Measurements from ENCODE around the gene E4F1. TPM values are rescaled to one million over a fixed set of nuclear protein-coding genes. Genes with fewer than 3 reads are reported as not detected.
A peak's percentile ranks its signal among the peaks of the same experiment; 100 is the strongest.

E4F1 gene
- polyA plus RNA-seq, 2 donors = 19.9 to 31.0 TPM

GRCh38 chr16:2204416-2205103 lies 18.8 kb upstream of the E4F1 start:
- WGBS, 2 donors = 82 to 88% methylated on average over 13 of the region's 13 CpGs
- Histone ChIP-seq H3K4me1 (ENCODE audit: control insufficient read depth in 2 of 2, insufficient read depth in 2 of 2, low read length in 1 of 2) (peaks cover 7 to 11% of the 10 kb centered on the region in 2 donors), H3K27ac (ENCODE audit: low read depth in 2 of 2, low read length in 1 of 2) (peak overlapping the region; percentile 84 to 98), H3K4me3 (ENCODE audit: low read depth in 1 of 2, low read length in 2 of 2) (peak overlapping the region; percentile 68 to 97), H3K27me3 (ENCODE audit: control insufficient read depth in 1 of 2, insufficient read depth in 2 of 2, low read length in 2 of 2) (no peaks in the 10 kb centered on the region), H3K36me3 (ENCODE audit: control insufficient read depth in 2 of 2, insufficient read depth in 2 of 2, low read length in 1 of 2) (peaks cover 0 to 19% of the 10 kb centered on the region in 2 donors), H3K9me3 (ENCODE audit: control insufficient read depth in 2 of 2, insufficient read depth in 1 of 2, low read depth in 1 of 2, low read length in 1 of 2) (no peaks in the 10 kb centered on the region)

- peak within 1 kb of the TSS; percentile 98 to 99 for H3K27ac ChIP-seq (ENCODE audit: low read depth in 2 of 2, low read length in 1 of 2)
Observed at GRCh38 chr16:2205104-2205966, 18.1 kb upstream of the E4F1 start, which contains the start of gene MLST8. Gene MLST8 (plus strand): TSS chr16:2205454. CDS start chr16:2206086, 632 bp downstream.

GRCh38 chr16:2205967-2206313 lies 17.5 kb upstream of the E4F1 start:
- no peaks in the 10 kb centered on the region for H3K9me3 ChIP-seq (ENCODE audit: control insufficient read depth in 2 of 2, insufficient read depth in 1 of 2, low read depth in 1 of 2, low read length in 1 of 2)

More at GRCh38 chr16:2205104-2205966, 18.1 kb upstream of the E4F1 start, which contains the start of gene MLST8:
- Histone ChIP-seq H3K27me3 (ENCODE audit: control insufficient read depth in 1 of 2, insufficient read depth in 2 of 2, low read length in 2 of 2) (no peaks in the 10 kb centered on the region), H3K9me3 (ENCODE audit: control insufficient read depth in 2 of 2, insufficient read depth in 1 of 2, low read depth in 1 of 2, low read length in 1 of 2) (no peaks in the 10 kb centered on the region), H3K4me3 (ENCODE audit: low read depth in 1 of 2, low read length in 2 of 2) (peak within 1 kb of the TSS; percentile 68 to 97), H3K4me1 (ENCODE audit: control insufficient read depth in 2 of 2, insufficient read depth in 2 of 2, low read length in 1 of 2) (peaks cover 7 to 11% of the 10 kb centered on the region in 2 donors), H3K36me3 (ENCODE audit: control insufficient read depth in 2 of 2, insufficient read depth in 2 of 2, low read length in 1 of 2) (peaks cover 0 to 24% of the 10 kb centered on the region in 2 donors)
- WGBS, 2 donors = 0% methylated on average over 84 to 93 of the region's 93 CpGs

GRCh38 chr16:2206420-2206779 lies 17.0 kb upstream of the E4F1 start:
- H3K9me3 ChIP-seq (ENCODE audit: control insufficient read depth in 2 of 2, insufficient read depth in 1 of 2, low read depth in 1 of 2, low read length in 1 of 2) = no peaks in the 10 kb centered on the region
- peaks cover 0 to 24% of the 10 kb centered on the region in 2 donors for H3K36me3 ChIP-seq (ENCODE audit: control insufficient read depth in 2 of 2, insufficient read depth in 2 of 2, low read length in 1 of 2)
- peak overlapping the region; percentile 68 to 97 for H3K4me3 ChIP-seq (ENCODE audit: low read depth in 1 of 2, low read length in 2 of 2)
- H3K4me1 ChIP-seq (ENCODE audit: control insufficient read depth in 2 of 2, insufficient read depth in 2 of 2, low read length in 1 of 2) = peaks cover 7 to 11% of the 10 kb centered on the region in 2 donors
- WGBS, 2 donors = 76 to 80% methylated on average over 18 of the region's 18 CpGs
- H3K27me3 ChIP-seq (ENCODE audit: control insufficient read depth in 1 of 2, insufficient read depth in 2 of 2, low read length in 2 of 2) = no peaks in the 10 kb centered on the region
- H3K27ac ChIP-seq (ENCODE audit: low read depth in 2 of 2, low read length in 1 of 2) = no peak overlapping the region

More at GRCh38 chr16:2205967-2206313, 17.5 kb upstream of the E4F1 start:
- 5 to 8% methylated on average over 13 to 16 of the region's 16 CpGs for WGBS, 2 donors
- peaks cover 7 to 11% of the 10 kb centered on the region in 2 donors for H3K4me1 ChIP-seq (ENCODE audit: control insufficient read depth in 2 of 2, insufficient read depth in 2 of 2, low read length in 1 of 2)
- H3K27me3 ChIP-seq (ENCODE audit: control insufficient read depth in 1 of 2, insufficient read depth in 2 of 2, low read length in 2 of 2) = no peaks in the 10 kb centered on the region
- H3K4me3 ChIP-seq (ENCODE audit: low read depth in 1 of 2, low read length in 2 of 2) = peak overlapping the region; percentile 68 to 97
- peaks cover 0 to 24% of the 10 kb centered on the region in 2 donors for H3K36me3 ChIP-seq (ENCODE audit: control insufficient read depth in 2 of 2, insufficient read depth in 2 of 2, low read length in 1 of 2)
- peak overlapping the region in 1 of 2 donors; percentile 98 for H3K27ac ChIP-seq (ENCODE audit: low read depth in 2 of 2, low read length in 1 of 2)

GRCh38 chr16:2206780-2207433 lies 16.5 kb upstream of the E4F1 start:
- Histone ChIP-seq H3K4me1 (ENCODE audit: control insufficient read depth in 2 of 2, insufficient read depth in 2 of 2, low read length in 1 of 2) (peaks cover 7 to 12% of the 10 kb centered on the region in 2 donors), H3K27ac (ENCODE audit: low read depth in 2 of 2, low read length in 1 of 2) (no peak overlapping the region), H3K4me3 (ENCODE audit: low read depth in 1 of 2, low read length in 2 of 2) (no peak overlapping the region), H3K36me3 (ENCODE audit: control insufficient read depth in 2 of 2, insufficient read depth in 2 of 2, low read length in 1 of 2) (peaks cover 0 to 26% of the 10 kb centered on the region in 2 donors), H3K9me3 (ENCODE audit: control insufficient read depth in 2 of 2, insufficient read depth in 1 of 2, low read depth in 1 of 2, low read length in 1 of 2) (no peaks in the 10 kb centered on the region), H3K27me3 (ENCODE audit: control insufficient read depth in 1 of 2, insufficient read depth in 2 of 2, low read length in 2 of 2) (no peaks in the 10 kb centered on the region)
- 90 to 92% methylated on average over 23 of the region's 23 CpGs for whole genome bisulfite sequencing, 2 donors

- WGBS, 2 donors = 89 to 93% methylated on average over 9 of the region's 9 CpGs
- Histone ChIP-seq H3K4me1 (ENCODE audit: control insufficient read depth in 2 of 2, insufficient read depth in 2 of 2, low read length in 1 of 2) (peaks cover 7 to 22% of the 10 kb centered on the region in 2 donors), H3K9me3 (ENCODE audit: control insufficient read depth in 2 of 2, insufficient read depth in 1 of 2, low read depth in 1 of 2, low read length in 1 of 2) (no peaks in the 10 kb centered on the region), H3K4me3 (ENCODE audit: low read depth in 1 of 2, low read length in 2 of 2) (no peak overlapping the region), H3K36me3 (ENCODE audit: control insufficient read depth in 2 of 2, insufficient read depth in 2 of 2, low read length in 1 of 2) (peaks cover 0 to 27% of the 10 kb centered on the region in 2 donors), H3K27ac (ENCODE audit: low read depth in 2 of 2, low read length in 1 of 2) (no peak overlapping the region), H3K27me3 (ENCODE audit: control insufficient read depth in 1 of 2, insufficient read depth in 2 of 2, low read length in 2 of 2) (no peaks in the 10 kb centered on the region)
Observed at GRCh38 chr16:2207872-2208271, 15.5 kb upstream of the E4F1 start.

- H3K27ac ChIP-seq (ENCODE audit: low read depth in 2 of 2, low read length in 1 of 2) = no peak overlapping the region
- 79 to 83% methylated on average over 23 of the region's 23 CpGs for WGBS, 2 donors
- peaks cover 7 to 26% of the 10 kb centered on the region in 2 donors for H3K4me1 ChIP-seq (ENCODE audit: control insufficient read depth in 2 of 2, insufficient read depth in 2 of 2, low read length in 1 of 2)
- H3K4me3 ChIP-seq (ENCODE audit: low read depth in 1 of 2, low read length in 2 of 2) = no peak overlapping the region
- no peaks in the 10 kb centered on the region for H3K9me3 ChIP-seq (ENCODE audit: control insufficient read depth in 2 of 2, insufficient read depth in 1 of 2, low read depth in 1 of 2, low read length in 1 of 2)
- H3K27me3 ChIP-seq (ENCODE audit: control insufficient read depth in 1 of 2, insufficient read depth in 2 of 2, low read length in 2 of 2) = no peaks in the 10 kb centered on the region
- H3K36me3 ChIP-seq (ENCODE audit: control insufficient read depth in 2 of 2, insufficient read depth in 2 of 2, low read length in 1 of 2) = peaks cover 0 to 27% of the 10 kb centered on the region in 2 donors
Observed at GRCh38 chr16:2208308-2208707, 15.1 kb upstream of the E4F1 start.

GRCh38 chr16:2208772-2209171 lies 14.6 kb upstream of the E4F1 start:
- 93 to 97% methylated on average over 9 of the region's 9 CpGs for WGBS, 2 donors
- H3K9me3 ChIP-seq (ENCODE audit: control insufficient read depth in 2 of 2, insufficient read depth in 1 of 2, low read depth in 1 of 2, low read length in 1 of 2) = no peaks in the 10 kb centered on the region
- H3K36me3 ChIP-seq (ENCODE audit: control insufficient read depth in 2 of 2, insufficient read depth in 2 of 2, low read length in 1 of 2) = peaks cover 0 to 27% of the 10 kb centered on the region in 2 donors
- peaks cover 7 to 29% of the 10 kb centered on the region in 2 donors for H3K4me1 ChIP-seq (ENCODE audit: control insufficient read depth in 2 of 2, insufficient read depth in 2 of 2, low read length in 1 of 2)
- no peak overlapping the region for H3K4me3 ChIP-seq (ENCODE audit: low read depth in 1 of 2, low read length in 2 of 2)
- H3K27me3 ChIP-seq (ENCODE audit: control insufficient read depth in 1 of 2, insufficient read depth in 2 of 2, low read length in 2 of 2) = no peaks in the 10 kb centered on the region
- no peak overlapping the region for H3K27ac ChIP-seq (ENCODE audit: low read depth in 2 of 2, low read length in 1 of 2)

- peaks cover 7 to 30% of the 10 kb centered on the region in 2 donors for H3K4me1 ChIP-seq (ENCODE audit: control insufficient read depth in 2 of 2, insufficient read depth in 2 of 2, low read length in 1 of 2)
- WGBS, 2 donors = 88 to 90% methylated on average over 29 of the region's 29 CpGs
Observed at GRCh38 chr16:2209258-2210008, 14.0 kb upstream of the E4F1 start.

More at GRCh38 chr16:2209258-2210008, 14.0 kb upstream of the E4F1 start:
- Histone ChIP-seq H3K4me3 (ENCODE audit: low read depth in 1 of 2, low read length in 2 of 2) (no peak overlapping the region), H3K27ac (ENCODE audit: low read depth in 2 of 2, low read length in 1 of 2) (no peak overlapping the region), H3K27me3 (ENCODE audit: control insufficient read depth in 1 of 2, insufficient read depth in 2 of 2, low read length in 2 of 2) (no peaks in the 10 kb centered on the region), H3K9me3 (ENCODE audit: control insufficient read depth in 2 of 2, insufficient read depth in 1 of 2, low read depth in 1 of 2, low read length in 1 of 2) (no peaks in the 10 kb centered on the region), H3K36me3 (ENCODE audit: control insufficient read depth in 2 of 2, insufficient read depth in 2 of 2, low read length in 1 of 2) (peaks cover 0 to 27% of the 10 kb centered on the region in 2 donors)

Data from esophagus (tissue), 2 donors.